Activated CD8-positive, alpha-beta memory T cell treated with anti-CD3 and anti-CD28 coated beads, Interleukin-2, amount 50 U/mL, for 24 hours (primary cell): ENCODE measurements around the gene GORAB.
A peak's percentile ranks its signal among the peaks of the same experiment; 100 is the strongest.

Experiments used
- DNase-seq: peaks from one replicate; pipeline ENCODE4 v3.0.0-alpha.2; 2020; ENCODE audit errors: extremely low read depth

Gene GORAB

GRCh38 chr1:170531758-170532657 lies at the start of gene GORAB:
Gene GORAB (plus strand): TSS chr1:170532166. CDS start chr1:170532224, 58 bp downstream.
- DNase-seq, result peak; percentile 69

GRCh38 chr1:170483051-170483450 lies 48.9 kb upstream of the GORAB start:
- DNase-seq, result no peak

- no peak for DNase-seq
Measured at GRCh38 chr1:170487503-170487902, 44.5 kb upstream of the GORAB start.

DNA sequence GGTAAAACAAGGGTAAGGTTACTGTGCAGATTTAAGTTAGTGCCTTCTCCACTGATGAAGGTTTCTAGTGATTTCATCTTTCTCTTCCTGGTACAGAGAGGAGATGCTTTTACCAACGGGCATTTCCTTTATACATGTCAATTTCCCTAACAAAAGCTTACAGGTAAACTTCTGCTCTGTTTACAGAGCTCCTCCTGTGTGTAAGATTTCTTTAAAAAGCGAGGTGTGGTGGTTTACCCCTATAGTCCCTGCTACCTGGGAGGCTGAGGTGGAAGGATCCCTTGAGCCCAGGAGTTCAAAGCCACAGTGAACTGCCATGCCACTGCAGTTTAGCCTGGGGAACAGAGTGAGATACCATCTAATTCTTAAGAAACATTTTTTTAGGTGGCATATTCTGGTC lies 40.7 kb upstream of the GORAB start:
- DNase-seq, result no peak

DNA sequence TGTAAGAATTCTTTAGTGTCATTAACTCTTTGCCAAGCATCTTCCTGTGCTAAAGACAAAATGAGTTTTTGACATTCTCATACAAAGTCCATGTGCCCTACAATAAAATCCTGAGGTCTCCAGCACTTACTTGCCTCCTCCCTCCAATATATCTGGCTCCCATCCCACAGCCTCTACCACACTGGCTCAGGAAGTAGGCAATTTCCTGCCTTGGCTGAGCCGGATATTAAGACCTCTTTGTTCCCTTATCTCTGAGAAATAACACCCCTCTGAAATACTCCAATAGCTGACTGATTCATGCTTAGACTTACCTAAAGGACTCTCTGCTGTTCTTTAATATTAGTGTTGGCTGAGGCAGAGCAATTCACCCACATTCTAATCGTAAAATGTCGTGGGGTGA lies 37.6 kb upstream of the GORAB start:
- DNase-seq, result no peak

DNA sequence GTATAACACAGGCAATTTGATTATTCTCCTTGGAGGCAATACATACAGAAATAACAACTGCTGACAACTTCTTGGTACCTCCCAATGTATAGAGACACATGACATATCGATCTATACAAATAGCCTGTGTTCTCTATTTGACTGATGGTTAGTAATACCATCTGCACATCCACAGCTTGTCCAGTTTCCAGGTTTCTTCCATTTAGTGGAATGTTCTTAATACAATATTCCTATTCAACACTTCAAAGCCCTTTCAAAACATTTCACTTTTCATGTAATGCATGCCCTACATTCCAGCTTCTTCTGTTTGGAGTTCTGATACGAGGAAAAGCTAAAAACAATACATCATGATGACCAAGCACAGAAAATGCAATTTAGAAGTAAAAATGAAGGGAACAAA lies 37.0 kb upstream of the GORAB start:
- DNase-seq, result no peak

DNA sequence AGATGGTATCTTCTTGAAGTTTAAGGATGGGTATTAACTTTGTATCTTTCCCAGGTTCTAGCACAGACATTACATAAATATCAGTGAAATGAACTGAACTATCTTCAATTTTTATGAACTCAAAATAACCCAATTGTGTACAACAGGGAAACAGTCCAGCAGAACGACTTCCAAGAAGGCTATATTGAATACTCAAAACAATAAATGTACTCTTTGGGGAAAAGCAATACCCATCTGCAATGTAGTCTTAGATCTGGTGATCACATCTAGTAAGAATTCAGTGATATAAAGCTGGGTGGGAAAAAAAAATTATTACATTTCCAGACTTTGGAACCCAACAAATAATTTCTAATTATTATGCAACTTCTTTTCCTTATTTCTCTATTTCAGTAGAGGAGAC lies 33.1 kb upstream of the GORAB start:
- no peak for DNase-seq

DNA sequence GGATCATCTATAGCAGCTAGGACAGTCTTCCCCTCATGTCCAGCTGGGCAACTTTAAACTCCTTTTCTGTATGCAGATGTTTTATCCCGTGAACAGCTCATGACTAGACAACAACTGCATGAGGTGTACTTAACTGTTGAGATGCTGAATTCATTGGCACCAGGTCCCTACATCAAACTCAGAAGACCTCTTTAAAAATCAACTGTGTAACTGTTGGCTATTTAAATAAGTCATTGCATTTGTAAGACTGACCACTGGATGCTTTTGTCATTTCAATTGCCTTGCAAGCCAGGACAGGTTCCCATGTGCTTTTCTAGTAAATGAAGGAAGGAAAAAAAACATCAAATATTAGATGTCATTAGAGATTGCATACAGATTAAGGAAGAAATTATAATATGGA lies 28.3 kb upstream of the GORAB start:
- no peak for DNase-seq

DNA sequence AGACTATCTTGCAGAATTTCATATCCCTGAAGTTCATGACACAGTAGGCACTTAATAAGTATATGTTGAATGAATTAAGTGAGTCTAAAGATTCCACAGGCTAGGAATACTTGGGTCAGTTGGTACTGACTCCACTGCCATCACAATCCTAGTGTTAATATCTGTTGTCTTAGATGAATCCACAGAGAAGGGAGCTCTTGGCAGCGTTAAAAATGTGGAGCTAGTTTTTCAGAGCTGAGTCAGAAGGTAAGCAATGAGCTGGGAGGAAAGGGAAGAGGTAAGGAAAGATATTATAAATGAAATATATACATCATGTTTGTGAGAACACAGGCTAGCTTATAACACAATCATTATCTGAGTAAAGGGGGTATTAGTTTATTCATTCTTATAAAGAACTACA lies 21.8 kb upstream of the GORAB start:
- DNase-seq, result no peak

DNA sequence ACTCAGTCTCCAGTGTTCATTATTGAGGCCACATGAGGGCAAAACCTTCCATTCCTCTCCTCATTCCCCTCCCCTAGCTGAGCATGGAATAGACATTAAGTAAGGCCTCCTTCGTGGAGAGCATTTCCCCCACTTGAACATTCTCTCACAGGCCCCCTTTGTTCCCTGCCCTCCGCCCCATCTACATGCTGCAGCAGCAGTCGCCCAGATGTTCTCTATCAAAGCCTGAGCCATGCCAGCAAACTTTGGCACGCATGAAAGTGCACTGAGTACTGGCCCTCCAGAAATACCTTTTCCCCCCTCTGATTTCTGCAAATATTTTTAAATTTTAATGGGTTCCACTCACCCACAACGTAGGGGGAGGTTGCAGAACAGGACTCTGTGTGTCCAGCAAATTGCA lies 20.9 kb upstream of the GORAB start:
- no peak for DNase-seq

GRCh38 chr1:170513138-170513537 lies 18.8 kb upstream of the GORAB start:
- DNase-seq, result no peak

DNA sequence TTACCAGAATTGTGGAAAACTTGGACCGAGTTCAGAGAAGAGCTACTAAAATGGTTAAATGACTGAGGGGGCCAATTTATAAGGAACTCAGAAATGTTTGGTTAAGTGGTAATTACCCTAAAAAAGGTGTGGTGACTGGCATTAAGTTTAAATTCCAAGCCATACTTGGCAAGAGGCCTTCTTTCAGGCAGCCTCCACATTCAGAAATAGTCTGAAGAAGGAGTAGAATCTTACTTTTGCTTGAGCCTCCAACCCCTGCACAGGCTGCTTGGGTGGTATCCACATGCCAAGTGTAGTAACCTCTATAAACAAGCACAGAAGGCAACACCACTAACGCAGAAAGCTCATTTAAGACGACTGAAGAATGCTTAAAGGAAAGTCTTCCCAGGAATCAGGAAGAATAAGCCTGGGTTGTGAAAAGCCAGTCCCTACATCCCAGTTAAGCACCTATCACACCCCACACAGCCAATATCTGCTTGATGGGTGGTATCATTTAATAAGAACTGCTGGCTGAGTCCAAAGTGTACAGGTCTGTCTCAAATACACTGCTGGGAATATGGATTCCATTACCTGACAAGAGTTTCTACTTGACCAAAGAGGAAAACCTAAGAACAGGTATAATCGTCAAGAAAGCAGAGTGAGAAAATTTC lies 13.7 kb upstream of the GORAB start:
- DNase-seq, result no peak

- no peak for DNase-seq
Measured at GRCh38 chr1:170518965-170519364, 13.0 kb upstream of the GORAB start.

- no peak for DNase-seq
Measured at GRCh38 chr1:170520601-170521000, 11.4 kb upstream of the GORAB start.

- DNase-seq, result no peak
Measured at GRCh38 chr1:170521818-170522217, 10.1 kb upstream of the GORAB start.

DNA sequence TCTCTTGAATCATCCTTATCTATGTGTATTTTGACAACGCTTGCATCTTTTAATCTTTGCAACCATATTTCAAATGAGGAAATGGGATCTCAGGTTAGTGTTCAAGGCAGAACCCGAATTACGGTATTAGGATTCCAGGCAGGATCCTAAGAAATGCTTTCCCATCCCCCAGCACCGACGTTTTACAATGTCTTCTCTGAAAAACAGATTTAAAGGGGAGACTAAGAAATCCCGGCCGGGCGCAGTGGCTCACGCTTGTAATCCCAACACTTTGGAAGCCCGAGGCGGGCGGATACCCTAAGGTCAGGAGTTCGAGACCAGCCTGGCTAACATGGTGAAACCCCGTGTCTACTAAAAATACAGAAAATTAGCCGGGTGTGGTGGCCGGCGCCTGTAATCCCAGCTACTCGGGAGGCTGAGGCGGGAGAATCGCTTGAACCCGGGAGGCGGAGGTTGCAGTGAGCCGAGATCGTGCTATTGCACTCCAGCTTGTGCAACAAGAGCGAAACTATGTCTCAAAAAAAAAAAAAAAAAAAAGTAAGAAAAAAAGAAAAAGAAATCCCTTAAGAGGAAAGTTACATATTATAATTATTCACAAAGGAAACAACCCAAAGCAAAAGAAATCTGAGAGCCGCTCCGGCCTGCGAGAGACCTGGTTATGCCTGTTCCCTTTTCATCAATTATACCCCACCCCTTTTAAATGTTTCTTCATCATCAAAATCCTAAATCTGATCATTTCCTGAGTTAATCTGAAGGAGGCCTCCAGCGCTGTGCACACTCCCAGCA lies 801 bp upstream of the GORAB start:
- DNase-seq, result no peak

DNA sequence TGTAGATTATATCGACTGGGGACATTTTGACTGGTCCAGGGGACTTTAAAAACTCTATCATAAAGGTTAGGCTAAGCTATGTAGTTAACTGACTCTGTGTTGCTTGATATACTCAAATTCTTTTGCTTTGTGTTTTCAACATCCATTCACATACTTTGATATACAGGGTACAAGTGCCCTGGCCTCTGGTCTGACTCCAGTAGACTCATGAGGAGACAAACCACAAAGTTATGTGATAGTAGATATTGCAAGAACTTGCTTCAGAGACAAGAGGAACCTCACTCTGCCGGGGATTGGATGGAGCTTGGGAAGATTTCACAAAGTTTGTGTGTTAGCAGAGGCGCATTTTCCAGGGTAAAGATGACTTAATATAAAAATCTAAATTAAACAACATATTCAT lies 1.3 kb downstream of the GORAB start:
- DNase-seq, result no peak

DNA sequence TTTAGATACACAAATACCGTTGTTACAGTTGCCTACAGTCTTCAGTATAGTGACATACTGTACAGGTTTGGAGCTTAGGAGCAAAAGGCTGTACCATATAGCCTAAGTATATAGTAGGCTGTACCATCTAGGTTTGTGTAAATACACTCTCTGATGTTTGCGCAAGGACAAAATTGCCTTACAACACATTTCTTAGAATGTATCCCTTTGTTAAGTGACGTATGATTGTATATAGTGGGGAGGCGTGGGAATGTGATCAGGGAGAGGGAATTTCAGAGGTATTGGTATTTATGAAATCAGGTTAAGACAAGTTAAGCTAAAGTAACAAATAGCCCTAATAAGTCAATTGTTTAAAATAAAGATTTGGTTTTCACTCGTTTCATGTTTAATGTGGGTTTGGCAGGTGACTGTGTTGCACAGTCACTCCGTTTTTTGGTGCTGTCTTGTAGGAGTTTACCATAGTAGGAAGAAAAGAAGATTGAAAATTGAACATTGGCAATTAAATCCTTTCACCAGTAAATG lies 2.7 kb downstream of the GORAB start:
- DNase-seq, result no peak

GRCh38 chr1:170535418-170535817 lies 3.5 kb downstream of the GORAB start:
- no peak for DNase-seq

GRCh38 chr1:170536924-170537551 lies 5.1 kb downstream of the GORAB start:
- DNase-seq, result no peak

DNA sequence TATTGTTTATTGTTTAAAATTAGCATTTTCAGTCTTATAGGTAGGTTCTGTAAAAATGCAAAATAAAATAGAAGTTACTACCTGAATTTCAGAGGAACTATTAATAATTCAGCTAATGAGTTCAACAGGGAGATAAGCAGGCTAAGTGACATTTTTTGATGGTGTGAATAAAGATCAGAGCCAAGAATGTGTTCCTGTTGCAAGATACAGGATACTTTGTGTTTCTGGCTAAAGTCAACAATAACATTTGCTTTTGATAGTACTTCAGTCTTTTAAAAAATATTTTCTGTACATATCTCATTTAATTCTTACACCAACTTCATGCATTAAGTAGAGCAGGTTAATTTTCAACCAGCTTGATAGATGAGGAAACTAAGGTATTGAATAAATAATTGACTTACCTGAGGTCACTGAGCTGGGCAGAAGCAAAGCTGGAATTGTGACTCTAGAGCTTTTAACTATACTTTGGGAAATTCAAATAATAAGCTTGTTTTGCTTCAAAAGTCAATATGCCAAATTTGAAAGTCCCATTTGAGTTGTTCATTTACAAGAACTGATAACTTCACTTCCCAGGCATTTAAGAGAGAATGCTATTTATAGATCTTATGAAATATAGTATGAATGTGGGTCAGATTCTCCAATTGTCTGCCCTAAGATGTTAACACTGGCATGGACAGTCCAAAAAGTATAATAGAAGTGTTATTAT lies 6.0 kb downstream of the GORAB start:
- DNase-seq, result no peak
